ENCODE data around the gene KATNIP. TPM values are rescaled to one million over a fixed set of nuclear protein-coding genes. Genes with fewer than 3 reads are reported as not detected.

The KATNIP gene
- polyA plus RNA-seq, 1 donor (not counting 4 experiments of a cell fraction or from before 2014, with no cell fraction given) = 19.0 TPM

DNA sequence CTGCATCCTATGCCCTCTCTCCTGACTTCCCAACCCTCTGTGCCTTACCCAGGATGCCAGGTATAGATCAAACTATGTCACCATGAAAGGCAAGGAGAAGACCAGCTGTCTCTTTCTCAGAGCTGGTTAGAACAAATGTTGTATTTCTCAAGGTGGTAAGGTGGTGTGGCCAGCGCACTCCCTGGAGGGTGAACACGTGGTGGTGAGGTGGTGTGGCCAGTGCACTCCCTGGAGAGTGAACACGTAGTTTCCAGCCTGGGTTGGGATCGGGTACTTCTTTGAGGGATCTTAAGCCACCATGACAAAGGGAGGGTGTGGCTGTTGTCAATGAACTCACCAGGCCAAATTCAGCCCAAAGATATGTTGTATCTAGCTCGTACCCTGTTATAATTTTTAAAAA, 26.8 kb downstream of the KATNIP start:
- Histone ChIP-seq H3K79me2 (ENCODE audit: control insufficient read depth, insufficient read depth, low read length) (no peaks in the 10 kb centered on the region), H3K27ac (ENCODE audit: control insufficient read depth, insufficient read depth, low read length) (no peak overlapping the region), H3K27me3 (ENCODE audit: control insufficient read depth, extremely low read depth, insufficient read depth, low read length) (no peaks in the 10 kb centered on the region), H3K4me2 (ENCODE audit: control insufficient read depth, extremely low read depth, insufficient read depth, low read depth, low read length) (no peak overlapping the region), H3K4me3 (ENCODE audit: control insufficient read depth in 2 of 3, extremely low read depth in 1 of 3, insufficient read depth in 2 of 3, low read depth in 1 of 3, low read length in 3 of 3) (no peak overlapping the region), H3K36me3 (ENCODE audit: control insufficient read depth in 2 of 2, extremely low read depth in 1 of 2, insufficient read depth in 2 of 2, low read length in 2 of 2) (peaks cover 0 to 12% of the 10 kb centered on the region in 2 experiments), H3K4me1 (ENCODE audit: control insufficient read depth, extremely low read depth, insufficient read depth, low read length) (peaks cover 21% of the 10 kb centered on the region), H2AFZ (ENCODE audit: control insufficient read depth, low read length) (no peak overlapping the region), H3K9ac (ENCODE audit: control insufficient read depth, extremely low read depth, insufficient read depth, low read length) (no peak overlapping the region), H3K9me3 (ENCODE audit: control insufficient read depth, low read depth, low read length) (no peaks in the 10 kb centered on the region), H4K20me1 (ENCODE audit: control insufficient read depth, extremely low read depth, insufficient read depth, low read length) (no peaks in the 10 kb centered on the region), H3K9me1 (ENCODE audit: control insufficient read depth, extremely low read depth, insufficient read depth, low read length) (peaks cover 7% of the 10 kb centered on the region)
- FAIRE-seq (no peak), DNase-seq (ENCODE audit: low read depth, low spot score) (no peak)
- dilution Hi-C loops (cut with MboI; ENCODE audit: extremely low pct_ligation_motif_present, low sequenced_read_pairs) = no loop called here
- TF ChIP-seq EZH2 (IDR thresholded peaks at IDR 0.05; ENCODE audit: low read length) (no peak), CTCF (optimal IDR thresholded peaks at IDR 0.05 in 1 of 3, IDR thresholded peaks at IDR 0.05 in 1 of 3, conservative IDR thresholded peaks at IDR 0.05 in 1 of 3; ENCODE audit: extremely low read depth in 1 of 3, insufficient read depth in 2 of 3, low read length in 3 of 3) (no peak)

- Histone ChIP-seq H3K4me3 (ENCODE audit: control insufficient read depth in 2 of 3, extremely low read depth in 1 of 3, insufficient read depth in 2 of 3, low read depth in 1 of 3, low read length in 3 of 3) (peak overlapping the region in 1 of 3 experiments; percentile 38), H3K9me1 (ENCODE audit: control insufficient read depth, extremely low read depth, insufficient read depth, low read length) (peaks cover 7% of the 10 kb centered on the region), H2AFZ (ENCODE audit: control insufficient read depth, low read length) (no peak overlapping the region), H3K4me2 (ENCODE audit: control insufficient read depth, extremely low read depth, insufficient read depth, low read depth, low read length) (peak overlapping the region; percentile 82), H3K9ac (ENCODE audit: control insufficient read depth, extremely low read depth, insufficient read depth, low read length) (peak overlapping the region; percentile 37), H3K27ac (ENCODE audit: control insufficient read depth, insufficient read depth, low read length) (peak overlapping the region; percentile 81), H3K4me1 (ENCODE audit: control insufficient read depth, extremely low read depth, insufficient read depth, low read length) (peaks cover 21% of the 10 kb centered on the region), H4K20me1 (ENCODE audit: control insufficient read depth, extremely low read depth, insufficient read depth, low read length) (no peaks in the 10 kb centered on the region), H3K36me3 (ENCODE audit: control insufficient read depth in 2 of 2, extremely low read depth in 1 of 2, insufficient read depth in 2 of 2, low read length in 2 of 2) (peaks cover 4 to 7% of the 10 kb centered on the region in 2 experiments), H3K79me2 (ENCODE audit: control insufficient read depth, insufficient read depth, low read length) (no peaks in the 10 kb centered on the region), H3K9me3 (ENCODE audit: control insufficient read depth, low read depth, low read length) (no peaks in the 10 kb centered on the region), H3K27me3 (ENCODE audit: control insufficient read depth, extremely low read depth, insufficient read depth, low read length) (no peaks in the 10 kb centered on the region)
- peak; percentile 90 for FAIRE-seq
- DNase-seq (ENCODE audit: low read depth, low spot score) = peak; percentile 23
- dilution Hi-C loops (cut with MboI; ENCODE audit: extremely low pct_ligation_motif_present, low sequenced_read_pairs) = no loop called here
- TF ChIP-seq EZH2 (IDR thresholded peaks at IDR 0.05; ENCODE audit: low read length) = no peak
- TF ChIP-seq CTCF (optimal IDR thresholded peaks at IDR 0.05 in 1 of 3, IDR thresholded peaks at IDR 0.05 in 1 of 3, conservative IDR thresholded peaks at IDR 0.05 in 1 of 3; ENCODE audit: extremely low read depth in 1 of 3, insufficient read depth in 2 of 3, low read length in 3 of 3) = no peak
Measured at GRCh38 chr16:27579087-27579980, 29.4 kb downstream of the KATNIP start.
